ENCODE results near the gene GNAI3. TPM values are rescaled to one million over a fixed set of nuclear protein-coding genes. Genes with fewer than 3 reads are reported as not detected.

Gene GNAI3
- total and polyA plus RNA-seq, 2 of the 13 experiments (the other 11 are each of a cell fraction or from before 2014, with no cell fraction given), result 4.3 to 9.0 TPM

- TF ChIP-seq, protein P1, sequence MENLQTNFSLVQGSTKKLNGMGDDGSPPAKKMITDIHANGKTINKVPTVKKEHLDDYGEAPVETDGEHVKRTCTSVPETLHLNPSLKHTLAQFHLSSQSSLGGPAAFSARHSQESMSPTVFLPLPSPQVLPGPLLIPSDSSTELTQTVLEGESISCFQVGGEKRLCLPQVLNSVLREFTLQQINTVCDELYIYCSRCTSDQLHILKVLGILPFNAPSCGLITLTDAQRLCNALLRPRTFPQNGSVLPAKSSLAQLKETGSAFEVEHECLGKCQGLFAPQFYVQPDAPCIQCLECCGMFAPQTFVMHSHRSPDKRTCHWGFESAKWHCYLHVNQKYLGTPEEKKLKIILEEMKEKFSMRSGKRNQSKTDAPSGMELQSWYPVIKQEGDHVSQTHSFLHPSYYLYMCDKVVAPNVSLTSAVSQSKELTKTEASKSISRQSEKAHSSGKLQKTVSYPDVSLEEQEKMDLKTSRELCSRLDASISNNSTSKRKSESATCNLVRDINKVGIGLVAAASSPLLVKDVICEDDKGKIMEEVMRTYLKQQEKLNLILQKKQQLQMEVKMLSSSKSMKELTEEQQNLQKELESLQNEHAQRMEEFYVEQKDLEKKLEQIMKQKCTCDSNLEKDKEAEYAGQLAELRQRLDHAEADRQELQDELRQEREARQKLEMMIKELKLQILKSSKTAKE (CRISPR knock-in tag; IDR thresholded peaks at IDR 0.05; ENCODE audit: borderline replicate concordance), result no peak
- TF ChIP-seq TAF1 (CRISPR knock-in tag; IDR thresholded peaks at IDR 0.05) (peak; percentile 77), FUBP1 (CRISPR knock-in tag; IDR thresholded peaks at IDR 0.05; ENCODE audit: borderline replicate concordance) (no peak), SNAPC4 (CRISPR knock-in tag; IDR thresholded peaks at IDR 0.05) (no peak), TOPORS (CRISPR knock-in tag; IDR thresholded peaks at IDR 0.05) (no peak), SP5 (CRISPR knock-in tag; IDR thresholded peaks at IDR 0.05; ENCODE audit: borderline replicate concordance, low read depth) (no peak; the same call in none of the 2 replicates), PITX1 (CRISPR knock-in tag; IDR thresholded peaks at IDR 0.05) (peak; percentile 42), KDM3A (CRISPR knock-in tag; IDR thresholded peaks at IDR 0.05; ENCODE audit: low read depth) (no peak), ZNF761 (CRISPR knock-in tag; conservative IDR thresholded peaks at IDR 0.05) (no peak), ZNF577 (CRISPR knock-in tag; IDR thresholded peaks at IDR 0.05; ENCODE audit: borderline replicate concordance, low read depth) (no peak), ZBTB46 (CRISPR knock-in tag; IDR thresholded peaks at IDR 0.05; ENCODE audit: borderline replicate concordance) (no peak), ZNF260 (CRISPR knock-in tag; IDR thresholded peaks at IDR 0.05; ENCODE audit: borderline replicate concordance, low read depth) (no peak), RFX3 (CRISPR knock-in tag; IDR thresholded peaks at IDR 0.05) (no peak)
- TF ChIP-seq, protein P2, sequence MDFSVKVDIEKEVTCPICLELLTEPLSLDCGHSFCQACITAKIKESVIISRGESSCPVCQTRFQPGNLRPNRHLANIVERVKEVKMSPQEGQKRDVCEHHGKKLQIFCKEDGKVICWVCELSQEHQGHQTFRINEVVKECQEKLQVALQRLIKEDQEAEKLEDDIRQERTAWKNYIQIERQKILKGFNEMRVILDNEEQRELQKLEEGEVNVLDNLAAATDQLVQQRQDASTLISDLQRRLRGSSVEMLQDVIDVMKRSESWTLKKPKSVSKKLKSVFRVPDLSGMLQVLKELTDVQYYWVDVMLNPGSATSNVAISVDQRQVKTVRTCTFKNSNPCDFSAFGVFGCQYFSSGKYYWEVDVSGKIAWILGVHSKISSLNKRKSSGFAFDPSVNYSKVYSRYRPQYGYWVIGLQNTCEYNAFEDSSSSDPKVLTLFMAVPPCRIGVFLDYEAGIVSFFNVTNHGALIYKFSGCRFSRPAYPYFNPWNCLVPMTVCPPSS (IDR thresholded peaks at IDR 0.05), result no peak
- TF ChIP-seq, protein P3, sequence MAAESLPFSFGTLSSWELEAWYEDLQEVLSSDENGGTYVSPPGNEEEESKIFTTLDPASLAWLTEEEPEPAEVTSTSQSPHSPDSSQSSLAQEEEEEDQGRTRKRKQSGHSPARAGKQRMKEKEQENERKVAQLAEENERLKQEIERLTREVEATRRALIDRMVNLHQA (CRISPR knock-in tag; IDR thresholded peaks at IDR 0.05), result no peak
Measured at GRCh38 chr1:109655615-109656519, 107.5 kb downstream of the GNAI3 start, which contains the start of gene GSTM4 (continued).
